Adrenal gland (tissue), 12 donors: ENCODE results near the gene FAM110A. TPM values are rescaled to one million over a fixed set of nuclear protein-coding genes. Genes with fewer than 3 reads are reported as not detected.

Experiments
- DNase-seq, 7 donors: peaks; one replicate each; pipeline ENCODE4 v3.0.0-alpha.2; 2019 to 2020
- H3K27ac ChIP-seq, 5 donors: fragments of 200-600 bp; sonication (generic) in 4 of 5; 1 replicate in 3 of 5; 2 replicates in 2 of 5; pipeline versions ENCODE4 v1.5.1 to v1.8.0; 2016 to 2020; ENCODE audit warnings: mild to moderate bottlenecking in 1 of 5
- H3K27me3 ChIP-seq: fragments of 200-600 bp; 2 replicates; pipeline ENCODE4 v1.8.0; 2021
- H3K36me3 ChIP-seq, 2 donors: fragments of 200-600 bp; replicated peaks in 1 of 2; 1 replicate in 1 of 2; 2 replicates in 1 of 2; pipeline versions ENCODE4 v1.5.1 to v1.8.0; 2018 to 2022
- H3K4me1 ChIP-seq, 2 donors: fragments of 200-600 bp; replicated peaks in 1 of 2; 1 replicate in 1 of 2; 2 replicates in 1 of 2; pipeline versions ENCODE4 v1.5.1 to v1.8.0; 2018 to 2021
- H3K4me3 ChIP-seq, 4 donors: fragments of 200-600 bp; sonication (generic) in 3 of 4; one replicate each; pipeline ENCODE4 v1.5.1; 2016 to 2018
- H3K9me3 ChIP-seq, 3 donors: fragments of 200-600 bp; sonication (generic) in 1 of 3; replicated peaks in 1 of 3; 1 replicate in 2 of 3; 2 replicates in 1 of 3; pipeline versions ENCODE4 v1.5.1 to v1.8.0; 2016 to 2021
- CTCF ChIP-seq, 6 experiments: fragments of 450-650 bp in 4 of 6; fragments of 200-600 bp in 2 of 6; sonication (generic) in 1 of 6; IDR thresholded peaks; 1 replicate in 5 of 6; 2 replicates in 1 of 6; pipeline versions ENCODE4 v1.5.1 to v1.8.0; 2016 to 2021; ENCODE audit warnings: antibody characterized with exemption in 6 of 6, mild to moderate bottlenecking in 2 of 6, moderate library complexity in 1 of 6
- POLR2A ChIP-seq, 2 donors: fragments of 450-650 bp; IDR thresholded peaks; one replicate each; pipeline ENCODE4 v1.6.1; 2017; ENCODE audit warnings: antibody characterized with exemption in 2 of 2, mild to moderate bottlenecking in 2 of 2, moderate library complexity in 1 of 2
- WGBS, 4 donors: extraction: QIAGEN DNeasy Blood & Tissue Kit in 2 of 4; methylation state at CpG; one replicate each; pipeline versions ENCODE4 v1.1.5 to v1.1.7; 2013 to 2017; 5-methylcytosine and 5-hydroxymethylcytosine counted together
- intact Hi-C, 2 donors: fragments of 100-400 bp; cut with DNase I; formaldehyde crosslinking; loops; one replicate each; pipeline versions ENCODE4 v1.14.1 to v1.15.0; 2022 to 2023
- polyA plus RNA-seq, 3 donors: library from polyadenylated mRNA; stranded (reverse); fragments of 200-250 nt in 2 of 3; fragments of 350-450 nt in 1 of 3; fragmentation: Illumina TruSeq in 1 of 3; extraction: RNeasy Lipid Tissue Mini Kit (QIAGEN cat#74804) in 1 of 3; gene quantifications; one replicate each; pipeline ENCODE4 v1.2.3, GENCODE V29; 2013 to 2014
- total RNA-seq, 9 donors: library from RNA; depleted of rRNA in 4 of 9; stranded (reverse); fragments of >200 nt in 4 of 9; fragments of 120-200 nt in 1 of 9; fragmentation: NEBNext Ultra II Directional in 1 of 9; extraction: Animal tissue kit (Norgen Biotek cat#: 25700) in 1 of 9; gene quantifications; one replicate each; pipeline versions ENCODE4 v1.1.0 to v1.2.4, GENCODE V29; 2013 to 2023
- donor health status: healthy with polysubstance abuse.
- donor health status: Bipolar disorder and iron deficiency.
- donor health status: DM: yes; HTN: yes; CAD: no.
- donor health status: DM: no; HTN: no; CAD: no.
- donor health status: DM: no; HTN: no; CAD: no.
- donor health status: DM: yes; HTN: yes; CAD: no.

The FAM110A gene
- total and polyA plus RNA-seq, 12 donors = 2.2 to 16.7 (median 8.4) TPM

GRCh38 chr20:881783-882144, 48.2 kb downstream of the FAM110A start:
- no peak overlapping the region for H3K4me3 ChIP-seq
- no peak overlapping the region for H3K27ac ChIP-seq
- H3K9me3 ChIP-seq = no peaks in the 10 kb centered on the region
- no peak for TF ChIP-seq CTCF (IDR thresholded peaks at IDR 0.05)
- no peak for TF ChIP-seq POLR2A (IDR thresholded peaks at IDR 0.05)
- H3K27me3 ChIP-seq = peaks cover 10% of the 10 kb centered on the region
- no peak for DNase-seq
- no peaks in the 10 kb centered on the region for H3K4me1 ChIP-seq
- intact Hi-C loops = no loop called here
- H3K36me3 ChIP-seq = no peaks in the 10 kb centered on the region

GRCh38 chr20:884983-885952, 51.8 kb downstream of the FAM110A start:
- peaks cover 10% of the 10 kb centered on the region for H3K27me3 ChIP-seq
- H3K4me3 ChIP-seq = no peak overlapping the region
- no peaks in the 10 kb centered on the region for H3K4me1 ChIP-seq
- no peaks in the 10 kb centered on the region for H3K9me3 ChIP-seq
- H3K36me3 ChIP-seq = no peaks in the 10 kb centered on the region
- intact Hi-C loops = no loop called here
- H3K27ac ChIP-seq = no peak overlapping the region
- WGBS, 4 donors = 15 to 22% (median 19%) methylated on average over 24 to 41 of the region's 41 CpGs
- TF ChIP-seq POLR2A (IDR thresholded peaks at IDR 0.05) (no peak), CTCF (IDR thresholded peaks at IDR 0.05) (peak in 1 of 6 experiments; percentile 25)
- DNase-seq = peak in 4 of 7 donors; percentile 20 to 57 (median 24)

DNA sequence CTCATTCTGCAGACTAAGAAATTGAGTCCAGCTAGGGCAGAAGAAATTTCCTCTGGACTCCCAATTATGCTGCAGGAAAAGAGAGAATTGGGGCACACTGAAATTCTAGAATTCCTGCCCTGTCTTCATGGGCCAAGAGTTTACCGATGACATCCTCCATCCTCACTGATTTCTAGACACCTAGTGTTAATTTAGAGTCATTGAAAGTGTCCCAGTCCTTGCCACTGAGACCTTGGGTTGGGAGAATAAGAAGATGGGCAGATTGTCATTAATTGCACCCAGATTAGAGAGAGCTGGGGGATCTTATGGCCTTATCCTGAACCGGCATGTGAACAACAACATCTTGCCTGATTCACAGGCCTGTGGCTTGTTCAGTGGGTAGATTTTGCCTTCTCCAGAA, 53.6 kb downstream of the FAM110A start:
- H3K27me3 ChIP-seq = peaks cover 10% of the 10 kb centered on the region
- WGBS, 4 donors = 87 to 91% (median 89%) methylated on average over 2 of the region's 2 CpGs
- no peak for DNase-seq

GRCh38 chr20:888057-888456, 54.5 kb downstream of the FAM110A start:
- Histone ChIP-seq H3K4me3 (no peak overlapping the region), H3K27ac (no peak overlapping the region), H3K36me3 (no peaks in the 10 kb centered on the region), H3K9me3 (no peaks in the 10 kb centered on the region), H3K27me3 (peaks cover 10% of the 10 kb centered on the region), H3K4me1 (peaks cover 0 to 14% of the 10 kb centered on the region in 2 donors)
- 72 to 86% (median 81%) methylated on average over 2 of the region's 2 CpGs for WGBS, 4 donors
- no peak for TF ChIP-seq CTCF (IDR thresholded peaks at IDR 0.05)
- intact Hi-C loops = no loop called here
- DNase-seq = no peak

More for the DNA sequence above, 53.6 kb downstream of the FAM110A start:
- no peak for TF ChIP-seq POLR2A (IDR thresholded peaks at IDR 0.05)
- no peak for TF ChIP-seq CTCF (IDR thresholded peaks at IDR 0.05)
- intact Hi-C loops = no loop called here
- Histone ChIP-seq H3K9me3 (no peaks in the 10 kb centered on the region), H3K27ac (no peak overlapping the region), H3K4me1 (peaks cover 0 to 14% of the 10 kb centered on the region in 2 donors), H3K4me3 (no peak overlapping the region), H3K36me3 (no peaks in the 10 kb centered on the region)
